Fibroblast of mammary gland (primary cell): ENCODE results near the gene MAT2A.

Source experiments
- DNase-seq: peaks from one replicate; pipeline ENCODE4 v3.0.0-alpha.2; 2010; ENCODE audit warnings: low read depth
- H3K4me3 ChIP-seq: 2 replicates; pipeline ENCODE4 v1.5.1; 2011; ENCODE audit warnings: low read depth, mild to moderate bottlenecking, low read length, moderate library complexity; ENCODE audit not compliant: control insufficient read depth
- TF ChIP-seq, protein P1 (sequence below): conservative IDR thresholded peaks from 2 replicates; pipeline ENCODE4 v1.5.1; 2011; ENCODE audit warnings: low read depth, low read length, inconsistent platforms; ENCODE audit not compliant: control insufficient read depth, insufficient read depth

MAT2A gene

DNA sequence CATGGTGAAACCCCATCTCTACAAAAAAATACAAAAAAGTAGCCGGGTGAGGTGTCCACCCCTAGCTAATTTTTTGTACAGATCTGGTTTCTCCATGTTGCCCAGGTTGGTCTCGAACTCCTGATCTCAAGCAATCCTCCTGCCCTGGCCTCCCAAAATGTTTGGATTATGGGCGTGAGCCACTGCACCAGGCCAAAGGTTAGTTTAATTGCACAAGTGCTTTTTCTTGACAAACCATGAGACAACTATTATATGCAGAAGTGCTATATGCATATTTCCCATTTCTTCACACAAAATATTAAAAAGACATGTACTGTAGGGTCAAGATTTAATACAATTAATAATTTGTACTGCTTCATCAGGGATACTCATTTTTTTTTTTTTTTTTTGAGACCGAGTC is 27.3 kb downstream of the MAT2A start:
- no peak for DNase-seq
- TF ChIP-seq, protein P1, sequence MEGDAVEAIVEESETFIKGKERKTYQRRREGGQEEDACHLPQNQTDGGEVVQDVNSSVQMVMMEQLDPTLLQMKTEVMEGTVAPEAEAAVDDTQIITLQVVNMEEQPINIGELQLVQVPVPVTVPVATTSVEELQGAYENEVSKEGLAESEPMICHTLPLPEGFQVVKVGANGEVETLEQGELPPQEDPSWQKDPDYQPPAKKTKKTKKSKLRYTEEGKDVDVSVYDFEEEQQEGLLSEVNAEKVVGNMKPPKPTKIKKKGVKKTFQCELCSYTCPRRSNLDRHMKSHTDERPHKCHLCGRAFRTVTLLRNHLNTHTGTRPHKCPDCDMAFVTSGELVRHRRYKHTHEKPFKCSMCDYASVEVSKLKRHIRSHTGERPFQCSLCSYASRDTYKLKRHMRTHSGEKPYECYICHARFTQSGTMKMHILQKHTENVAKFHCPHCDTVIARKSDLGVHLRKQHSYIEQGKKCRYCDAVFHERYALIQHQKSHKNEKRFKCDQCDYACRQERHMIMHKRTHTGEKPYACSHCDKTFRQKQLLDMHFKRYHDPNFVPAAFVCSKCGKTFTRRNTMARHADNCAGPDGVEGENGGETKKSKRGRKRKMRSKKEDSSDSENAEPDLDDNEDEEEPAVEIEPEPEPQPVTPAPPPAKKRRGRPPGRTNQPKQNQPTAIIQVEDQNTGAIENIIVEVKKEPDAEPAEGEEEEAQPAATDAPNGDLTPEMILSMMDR = no peak
- H3K4me3 ChIP-seq = no peak overlapping the region

DNA sequence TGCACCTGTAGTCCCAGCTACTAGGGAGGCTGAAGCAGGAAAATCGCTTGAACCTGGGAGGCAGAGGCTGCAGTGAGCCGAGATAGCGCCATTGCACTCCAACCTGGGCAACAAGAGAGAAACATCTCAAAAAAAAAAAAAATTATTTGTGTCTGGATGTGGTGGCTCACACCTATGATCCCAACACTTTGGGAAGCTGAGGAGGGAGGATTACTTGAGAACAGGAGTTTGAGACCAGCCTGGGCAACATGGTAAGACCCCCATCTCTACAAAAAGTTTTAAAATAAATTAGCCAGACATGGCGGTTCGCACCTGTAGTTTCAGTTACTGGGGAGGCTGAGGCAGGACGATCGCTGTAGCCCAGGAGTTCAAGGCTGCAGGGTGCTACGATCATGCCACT is 36.8 kb downstream of the MAT2A start:
- TF ChIP-seq, protein P1 = no peak
- DNase-seq = no peak
- H3K4me3 ChIP-seq = no peak overlapping the region

DNA sequence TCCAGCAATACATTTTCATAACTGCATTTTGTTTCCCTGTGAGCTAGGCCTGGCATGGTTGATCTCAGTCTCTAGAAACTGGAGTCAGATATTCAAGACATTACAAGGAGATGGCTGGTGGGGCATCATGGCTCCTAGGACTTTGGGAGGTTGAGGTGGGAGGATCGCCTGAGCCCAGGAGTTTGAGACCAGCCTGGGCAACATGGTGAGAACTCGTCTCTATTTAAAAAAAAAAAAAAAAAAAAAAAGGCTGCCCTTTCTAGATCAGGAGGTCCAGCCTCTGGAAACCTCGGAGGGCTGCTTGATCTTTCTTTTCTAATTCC is 38.1 kb downstream of the MAT2A start:
- no peak for DNase-seq
- H3K4me3 ChIP-seq = no peak overlapping the region
- TF ChIP-seq, protein P1 = no peak

DNA sequence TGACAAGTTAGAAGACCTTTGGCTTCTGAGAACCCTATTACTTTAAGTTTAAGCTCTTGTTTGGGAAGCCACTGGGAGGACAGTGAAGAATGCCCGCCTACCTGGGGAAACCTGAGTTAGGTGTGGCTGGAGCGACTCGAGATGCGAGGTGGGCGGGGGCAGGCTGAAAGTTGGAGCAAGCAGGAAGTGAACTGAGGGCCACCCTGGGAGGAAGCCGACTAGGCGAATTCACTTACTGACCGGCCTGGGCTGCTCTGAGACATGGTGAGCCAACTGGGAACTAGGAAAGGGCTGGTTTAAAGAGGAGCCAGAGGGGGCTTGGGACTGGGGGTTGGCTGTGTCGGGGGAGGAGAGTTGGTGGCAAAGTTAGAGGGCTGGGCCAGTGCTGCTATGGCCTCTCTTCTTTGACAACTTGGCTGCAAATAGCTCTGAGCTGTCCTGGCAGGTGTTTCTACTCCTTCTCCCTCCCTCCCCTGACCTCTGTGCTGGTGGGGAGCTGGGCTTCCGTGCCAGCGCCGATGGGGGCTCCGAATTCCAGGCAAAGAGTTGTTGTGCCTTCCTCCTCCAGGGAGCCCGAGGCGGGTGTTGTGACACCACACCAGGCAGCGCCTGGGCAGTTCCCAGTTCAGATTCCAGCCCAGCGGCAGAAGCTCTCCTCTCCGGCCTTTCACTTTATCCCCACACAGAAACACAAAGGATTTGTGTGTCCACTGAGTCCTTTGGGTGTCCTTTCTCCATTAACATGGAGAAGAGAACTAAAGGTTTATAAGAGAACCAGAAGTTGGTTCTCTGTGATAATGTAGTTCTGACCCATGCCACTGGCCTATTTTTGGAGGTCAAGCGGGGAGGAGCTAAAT is 38.6 kb downstream of the MAT2A start, which contains the start of gene VAMP8:
VAMP8 (plus strand) TSS at position 201 of the 857 bp plus-strand sequence; CDS start at position 262, 61 bp downstream.
- H3K4me3 ChIP-seq = no peak within 1 kb of the TSS
- TF ChIP-seq, protein P1 = no peak
- no peak for DNase-seq

DNA sequence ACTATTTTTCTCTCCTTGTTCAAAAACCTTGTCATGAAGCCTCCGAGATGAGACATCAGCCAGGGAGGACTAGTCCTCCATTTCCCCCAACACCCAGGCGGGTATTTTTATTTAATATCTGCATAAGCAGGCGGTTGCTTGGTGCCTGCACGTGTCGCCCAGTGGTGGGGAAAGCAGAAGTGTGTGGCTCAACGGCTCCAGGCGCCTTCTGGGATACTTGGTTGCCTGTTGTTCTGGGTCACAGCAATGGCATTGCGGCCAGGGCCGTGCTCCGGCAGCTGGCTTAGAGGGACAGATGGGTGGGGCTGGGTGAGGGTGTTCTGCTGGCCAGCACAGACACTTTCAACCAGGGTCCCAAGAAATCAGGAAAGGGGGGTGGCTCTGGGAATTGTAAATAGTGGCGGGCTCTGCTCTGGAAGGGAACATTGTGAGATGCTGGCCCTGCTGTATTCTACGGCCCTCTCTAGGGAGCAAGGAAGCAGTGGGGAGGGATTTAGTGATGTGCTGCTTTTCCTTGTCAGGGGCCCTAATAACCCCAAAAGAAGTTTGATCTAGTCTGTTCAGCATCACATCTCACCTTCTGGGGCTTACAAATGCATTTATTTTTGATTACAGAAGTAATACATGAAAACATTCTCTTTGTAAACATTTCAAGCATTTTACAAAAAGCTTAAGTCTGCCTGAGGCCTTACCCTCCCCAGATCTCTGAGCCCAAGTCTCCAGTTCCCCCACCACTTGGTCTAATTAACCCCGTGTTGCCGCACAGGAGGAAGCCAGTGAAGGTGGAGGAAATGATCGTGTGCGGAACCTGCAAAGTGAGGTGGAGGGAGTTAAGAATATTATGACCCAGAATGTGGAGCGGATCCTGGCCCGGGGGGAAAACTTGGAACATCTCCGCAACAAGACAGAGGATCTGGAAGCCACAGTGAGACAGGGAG is 39.5 kb downstream of the MAT2A start:
- TF ChIP-seq, protein P1 = no peak
- no peak overlapping the region for H3K4me3 ChIP-seq
- no peak for DNase-seq

DNA sequence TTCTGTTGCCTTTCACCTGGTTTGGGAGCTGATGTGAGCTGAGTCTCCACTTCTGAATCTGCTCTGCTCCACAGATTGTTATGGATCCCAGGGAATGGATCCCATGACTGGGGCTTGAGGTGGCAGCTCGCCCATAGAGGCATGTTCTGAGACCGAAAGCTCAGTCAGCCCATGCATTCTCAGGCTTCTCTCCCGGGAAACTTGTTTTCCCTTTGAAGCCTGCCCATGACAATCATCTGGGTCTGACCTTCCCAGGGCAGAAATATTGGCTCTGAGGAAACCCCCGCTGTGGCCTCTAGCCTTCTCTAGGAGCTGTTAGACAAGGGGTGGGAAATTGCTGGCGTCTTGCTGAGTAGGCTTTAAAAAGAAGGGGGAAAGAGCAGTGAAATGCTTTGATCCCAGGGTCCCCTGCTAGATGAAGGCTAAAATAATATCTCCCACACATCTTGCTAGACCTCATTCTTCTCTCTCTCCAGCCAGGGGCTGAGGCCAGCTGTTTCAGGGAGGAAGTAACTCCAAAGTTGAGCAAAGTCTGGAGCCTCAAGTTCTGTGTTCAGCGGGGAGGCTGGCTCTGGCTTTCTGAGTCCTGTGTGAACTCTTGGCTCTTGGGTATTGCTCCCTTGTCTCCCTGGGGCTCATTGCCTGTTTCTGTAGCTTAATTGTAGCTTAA is 40.4 kb downstream of the MAT2A start:
- H3K4me3 ChIP-seq = no peak overlapping the region

More for the DNA sequence above, 40.4 kb downstream of the MAT2A start:
- no peak for DNase-seq
- TF ChIP-seq, protein P1 = no peak
